Amygdala (tissue), 56 donors: ENCODE measurements around the gene HMCN2.
"Not testable (repeated sequence)": the region's sequence is repeated elsewhere in the genome, so short reads cannot be mapped to it uniquely, and the experiment has no call there.

Source experiments
- DNase-seq, 56 donors: peaks; one replicate each; lab custom pipeline; 2025; lab: John Stamatoyannopoulos, UW

The HMCN2 gene

DNA sequence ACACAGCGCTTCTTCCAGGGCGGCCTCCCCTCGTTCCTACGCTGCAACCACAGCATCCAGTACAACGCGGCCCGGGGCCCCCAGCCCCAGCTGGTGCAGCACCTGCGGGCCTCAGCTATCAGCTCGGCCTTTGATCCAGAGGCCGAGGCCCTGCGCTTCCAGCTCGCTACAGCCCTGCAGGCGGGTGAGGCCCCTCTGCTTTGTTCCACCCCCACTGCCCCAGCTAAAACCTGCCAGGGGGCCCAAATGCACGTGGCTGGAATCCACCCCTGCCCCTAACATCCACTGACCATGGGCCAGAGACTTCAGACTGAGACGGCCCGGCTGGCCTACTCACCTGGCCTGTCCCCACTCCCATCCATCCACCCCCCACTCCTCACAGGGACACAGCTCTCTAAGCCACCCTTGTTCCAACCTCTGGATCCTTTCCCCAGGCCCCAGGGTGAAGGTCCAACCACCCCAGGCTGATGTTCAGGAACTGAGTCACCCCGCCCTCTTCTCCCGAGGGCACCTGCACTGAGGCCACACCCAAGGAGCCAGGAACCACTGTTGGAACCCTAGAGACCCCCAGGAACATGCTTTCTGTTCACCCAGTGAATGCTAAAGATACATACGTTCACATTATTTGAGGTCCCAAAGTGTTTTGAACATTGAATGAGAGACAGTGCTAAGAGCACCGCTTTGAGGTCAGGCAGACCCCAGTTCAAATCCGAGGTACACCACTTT is 160.3 kb downstream of the HMCN2 start:
- no peak for DNase-seq

DNA sequence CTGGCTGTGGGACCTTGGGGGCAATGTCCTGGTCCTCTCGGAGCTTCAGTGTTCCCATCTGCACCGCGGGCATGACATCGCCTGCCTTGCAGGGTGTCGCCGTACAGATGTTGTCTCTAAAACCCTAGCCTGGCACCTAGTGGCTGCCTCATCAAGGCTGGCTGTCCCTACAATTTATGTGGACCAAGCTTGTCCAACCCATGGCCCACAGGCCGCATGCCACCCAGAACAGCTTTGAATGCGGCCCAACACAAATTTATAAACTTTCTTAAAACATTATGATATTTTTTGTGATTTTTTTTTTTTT is 160.9 kb downstream of the HMCN2 start:
- DNase-seq: no peak

DNA sequence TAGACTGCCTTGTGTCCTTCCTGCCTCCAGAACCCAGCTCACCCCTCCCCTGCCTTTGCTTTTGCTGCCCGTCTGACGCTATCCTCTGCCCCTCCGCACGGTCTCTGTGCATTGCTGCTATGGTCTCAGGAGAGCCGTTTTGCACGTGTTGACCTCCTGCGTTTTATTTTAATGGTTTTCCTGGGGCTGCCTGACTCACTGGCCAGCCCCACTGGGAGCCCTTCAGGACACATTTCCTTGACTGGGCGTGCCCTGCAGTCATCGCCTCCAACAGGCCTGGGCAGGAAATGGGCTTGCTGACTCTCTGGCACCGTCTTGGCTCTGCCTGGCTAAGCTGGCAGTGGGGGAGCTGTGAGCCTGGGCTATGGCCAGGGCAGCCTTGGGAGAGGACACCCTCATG is 161.3 kb downstream of the HMCN2 start:
- no peak for DNase-seq

DNA sequence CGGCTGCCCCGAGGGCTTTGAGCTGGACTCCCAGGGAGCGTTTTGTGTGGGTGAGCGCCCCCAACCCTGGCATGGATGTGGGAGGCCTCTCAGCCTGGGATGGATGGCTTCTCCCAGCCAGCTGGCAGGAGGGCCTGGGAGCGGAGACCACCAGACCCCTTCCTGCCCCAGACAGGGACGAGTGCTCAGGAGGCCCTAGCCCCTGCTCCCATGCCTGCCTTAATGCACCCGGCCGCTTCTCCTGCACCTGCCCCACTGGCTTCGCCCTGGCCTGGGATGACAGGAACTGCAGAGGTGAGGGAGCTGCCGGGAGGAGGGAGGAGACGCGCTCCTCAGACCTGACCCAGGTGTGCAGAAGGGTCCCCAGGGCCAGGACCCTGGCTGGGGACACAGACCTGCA is 161.8 kb downstream of the HMCN2 start:
- DNase-seq: no peak

DNA sequence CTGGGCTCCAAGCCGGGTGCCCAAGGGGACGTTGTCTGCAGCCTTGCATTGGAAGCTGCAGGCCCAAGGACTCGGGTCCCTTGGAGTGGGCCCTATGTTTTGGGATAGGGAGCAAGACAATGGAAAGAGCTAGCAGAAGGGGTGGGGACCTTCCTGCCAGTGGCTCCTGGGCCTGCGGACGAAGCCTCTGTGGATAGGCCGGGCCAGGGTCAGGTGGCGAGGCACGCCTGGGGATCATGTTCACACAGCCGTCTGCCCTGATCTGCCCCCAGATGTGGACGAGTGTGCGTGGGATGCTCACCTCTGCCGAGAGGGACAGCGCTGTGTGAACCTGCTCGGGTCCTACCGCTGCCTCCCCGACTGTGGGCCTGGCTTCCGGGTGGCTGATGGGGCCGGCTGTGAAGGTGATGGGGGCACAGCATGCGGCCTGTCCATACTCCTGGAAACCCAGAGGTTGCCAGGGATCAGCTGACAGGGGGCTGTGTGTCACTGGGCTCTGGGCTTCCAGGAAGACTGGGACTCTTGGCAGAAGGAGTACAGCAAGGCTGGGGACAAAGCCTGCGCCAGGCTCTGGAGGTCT is 162.6 kb downstream of the HMCN2 start:
- DNase-seq: no peak

DNA sequence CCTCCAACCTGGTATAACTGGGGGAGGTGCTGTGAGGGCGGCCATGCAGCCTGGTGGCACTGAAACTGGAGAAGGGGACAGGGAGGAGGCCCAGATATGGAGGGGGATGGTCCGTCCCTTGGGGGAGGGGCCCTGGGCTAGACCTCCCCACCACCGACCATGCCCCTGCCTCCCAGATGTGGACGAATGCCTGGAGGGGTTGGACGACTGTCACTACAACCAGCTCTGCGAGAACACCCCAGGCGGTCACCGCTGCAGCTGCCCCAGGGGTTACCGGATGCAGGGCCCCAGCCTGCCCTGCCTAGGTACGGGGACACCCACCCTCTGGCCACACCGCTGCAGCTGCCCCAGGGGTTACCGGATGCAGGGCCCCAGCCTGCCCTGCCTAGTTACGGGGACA is 163.8 kb downstream of the HMCN2 start:
- no peak for DNase-seq

DNA sequence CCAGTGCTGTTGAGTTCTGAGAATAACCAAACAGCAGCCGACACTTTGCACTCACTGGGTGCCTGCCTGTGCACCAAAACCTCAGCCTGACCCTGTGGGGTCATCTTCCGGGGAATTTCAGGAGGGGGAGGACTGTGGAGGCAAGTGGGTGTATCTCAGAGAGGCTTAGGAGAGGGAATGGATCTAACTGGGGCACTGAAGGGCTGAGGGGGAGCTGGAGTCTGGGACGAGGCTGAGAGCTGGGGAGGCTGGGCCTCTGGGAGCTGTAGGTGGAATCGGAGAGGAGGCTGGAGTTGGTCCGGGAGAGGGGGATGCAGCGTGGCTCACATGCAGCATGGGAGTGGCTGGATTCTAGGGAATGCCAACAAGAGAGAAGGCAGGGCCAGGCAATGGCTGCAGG is 164.3 kb downstream of the HMCN2 start:
- no peak for DNase-seq

DNA sequence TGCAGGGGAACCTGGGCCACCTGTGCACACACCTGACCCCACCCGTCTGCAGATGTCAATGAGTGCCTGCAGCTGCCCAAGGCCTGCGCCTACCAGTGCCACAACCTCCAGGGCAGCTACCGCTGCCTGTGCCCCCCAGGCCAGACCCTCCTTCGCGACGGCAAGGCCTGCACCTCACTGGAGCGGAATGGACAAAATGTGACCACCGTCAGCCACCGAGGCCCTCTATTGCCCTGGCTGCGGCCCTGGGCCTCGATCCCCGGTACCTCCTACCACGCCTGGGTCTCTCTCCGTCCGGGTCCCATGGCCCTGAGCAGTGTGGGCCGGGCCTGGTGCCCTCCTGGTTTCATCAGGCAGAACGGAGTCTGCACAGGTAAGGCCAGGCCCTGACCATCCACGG is 164.7 kb downstream of the HMCN2 start:
- DNase-seq: no peak

DNA sequence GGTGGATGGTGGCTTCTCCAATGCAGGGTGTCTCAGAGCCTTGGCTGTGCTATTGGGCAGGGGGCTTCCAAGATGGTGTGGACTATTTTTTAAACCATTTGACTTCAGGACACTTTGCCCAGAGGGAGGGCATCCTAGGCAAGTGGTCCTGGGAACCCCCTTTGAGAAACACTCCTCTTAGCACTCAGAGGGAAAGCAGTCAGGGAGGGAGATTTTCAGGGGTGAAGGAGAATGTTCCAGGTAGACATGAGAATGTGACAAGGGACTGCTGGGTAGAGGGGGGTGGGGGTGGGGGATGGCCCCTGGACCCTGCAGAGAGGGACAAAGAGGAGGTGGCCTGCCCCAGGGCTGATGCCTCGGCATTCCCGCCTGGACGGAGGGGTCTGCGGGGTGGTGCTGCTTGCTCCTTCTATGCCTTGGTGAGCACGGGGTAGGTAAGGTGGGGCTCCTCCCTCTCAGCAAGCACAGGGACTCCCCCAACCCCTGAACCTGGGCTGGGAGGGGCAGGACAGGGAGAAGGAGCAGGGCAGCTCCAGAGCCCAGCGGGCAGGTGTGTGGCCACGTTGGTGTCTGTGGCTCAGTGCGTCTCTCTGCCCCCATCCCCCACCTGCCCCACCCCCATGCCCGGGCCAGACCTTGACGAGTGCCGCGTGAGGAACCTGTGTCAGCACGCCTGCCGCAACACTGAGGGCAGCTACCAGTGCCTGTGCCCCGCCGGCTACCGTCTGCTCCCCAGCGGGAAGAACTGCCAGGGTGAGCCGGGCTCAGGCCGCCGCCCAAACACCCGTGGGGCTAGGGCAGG is 165.4 kb downstream of the HMCN2 start:
- DNase-seq: no peak

DNA sequence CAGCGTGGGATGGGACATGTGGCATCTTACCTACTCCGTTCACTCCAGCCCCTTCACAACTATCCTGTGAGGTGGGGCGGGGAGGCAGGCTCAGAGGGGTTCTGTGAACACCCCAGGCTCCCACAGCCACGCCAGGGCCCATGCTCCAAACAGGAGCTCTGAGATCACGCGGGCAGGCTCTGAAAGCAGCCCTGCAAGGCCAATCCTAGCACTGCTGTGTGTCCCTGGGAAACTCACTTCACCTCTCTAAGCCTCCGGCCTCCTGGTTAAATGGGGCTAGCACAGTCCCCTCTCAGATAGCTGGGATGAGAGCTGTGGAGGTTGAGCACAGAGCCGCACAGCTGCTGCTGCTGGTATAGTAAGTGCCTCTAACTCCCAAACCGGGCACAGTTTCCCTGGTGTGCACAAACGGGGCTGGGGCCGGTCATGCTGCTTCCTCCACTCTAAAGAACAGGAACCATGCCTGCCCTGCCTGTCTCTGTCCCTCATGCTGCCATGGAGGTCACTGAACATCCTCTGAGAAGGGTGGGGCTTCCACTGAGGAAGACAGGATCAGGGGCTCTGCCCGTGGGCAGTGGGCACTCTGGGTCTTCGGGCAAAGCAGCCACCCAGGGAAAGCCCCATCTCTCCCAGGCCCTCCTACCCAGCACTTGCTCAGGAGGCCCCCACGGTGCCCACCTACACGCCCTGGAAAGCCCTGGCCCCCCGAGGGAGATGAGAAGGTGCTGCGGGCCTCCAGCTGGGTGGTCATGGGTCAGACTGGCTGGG is 166.2 kb downstream of the HMCN2 start:
- no peak for DNase-seq

DNA sequence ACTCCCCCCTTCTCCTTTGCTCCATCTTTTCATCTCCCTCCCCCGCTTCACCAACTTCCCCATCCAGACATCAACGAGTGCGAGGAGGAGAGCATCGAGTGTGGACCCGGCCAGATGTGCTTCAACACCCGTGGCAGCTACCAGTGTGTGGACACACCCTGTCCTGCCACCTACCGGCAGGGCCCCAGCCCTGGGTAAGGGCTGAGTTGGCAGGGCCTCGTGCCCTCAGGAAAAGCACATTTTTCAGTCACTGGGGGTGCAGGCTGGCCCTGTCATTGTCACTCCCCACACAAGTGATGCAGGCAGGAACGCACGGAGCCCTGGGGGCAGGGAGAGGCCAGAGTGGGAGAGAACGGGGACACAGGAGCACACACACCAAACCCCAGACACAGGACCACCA is 166.8 kb downstream of the HMCN2 start:
- DNase-seq: no peak

DNA sequence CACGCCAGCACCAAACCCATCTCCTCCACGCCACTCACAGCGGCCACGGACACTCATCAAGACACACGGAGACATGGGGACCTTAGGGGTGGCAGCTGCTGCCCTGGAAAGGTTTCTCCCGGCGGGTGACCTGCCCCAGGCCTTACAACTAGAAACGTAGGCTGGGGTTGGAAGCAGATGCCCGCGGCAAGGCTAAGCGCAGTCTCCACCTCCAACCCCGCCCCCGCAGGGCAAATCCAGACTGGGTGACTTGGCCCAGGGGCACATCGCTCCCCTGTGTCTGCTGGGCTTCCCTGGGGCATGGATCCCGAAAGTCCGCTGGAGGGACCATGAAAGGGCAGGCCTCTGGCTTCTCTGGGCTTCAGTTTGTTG is 167.2 kb downstream of the HMCN2 start:
- no peak for DNase-seq

DNA sequence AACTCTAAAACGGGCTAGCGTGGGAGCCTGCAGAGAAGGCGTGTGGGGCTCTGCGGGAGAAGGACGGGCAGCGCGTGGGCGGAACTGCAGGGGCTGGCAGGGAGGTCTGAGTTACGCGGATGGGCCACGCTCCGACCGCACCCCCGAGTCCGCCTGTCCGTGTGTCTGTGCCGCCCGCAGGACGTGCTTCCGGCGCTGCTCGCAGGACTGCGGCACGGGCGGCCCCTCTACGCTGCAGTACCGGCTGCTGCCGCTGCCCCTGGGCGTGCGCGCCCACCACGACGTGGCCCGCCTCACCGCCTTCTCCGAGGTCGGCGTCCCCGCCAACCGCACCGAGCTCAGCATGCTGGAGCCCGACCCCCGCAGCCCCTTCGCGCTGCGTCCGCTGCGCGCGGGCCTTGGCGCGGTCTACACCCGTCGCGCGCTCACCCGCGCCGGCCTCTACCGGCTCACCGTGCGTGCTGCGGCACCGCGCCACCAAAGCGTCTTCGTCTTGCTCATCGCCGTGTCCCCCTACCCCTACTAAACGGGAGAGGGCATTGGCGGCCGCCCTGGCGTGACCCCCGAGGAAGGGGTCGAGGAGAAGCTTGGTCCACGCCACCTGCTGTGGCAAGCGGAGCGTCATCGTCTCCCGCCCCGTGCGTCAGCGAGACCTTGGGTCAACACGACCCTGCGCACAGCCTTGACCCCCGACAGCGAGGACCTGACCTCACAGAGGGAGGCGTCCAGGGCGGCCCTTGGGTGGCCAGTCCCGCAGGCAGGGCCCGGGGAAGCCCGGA is 167.8 kb downstream of the HMCN2 start:
- peak in 1 of 56 donors; percentile 25 for DNase-seq

DNA sequence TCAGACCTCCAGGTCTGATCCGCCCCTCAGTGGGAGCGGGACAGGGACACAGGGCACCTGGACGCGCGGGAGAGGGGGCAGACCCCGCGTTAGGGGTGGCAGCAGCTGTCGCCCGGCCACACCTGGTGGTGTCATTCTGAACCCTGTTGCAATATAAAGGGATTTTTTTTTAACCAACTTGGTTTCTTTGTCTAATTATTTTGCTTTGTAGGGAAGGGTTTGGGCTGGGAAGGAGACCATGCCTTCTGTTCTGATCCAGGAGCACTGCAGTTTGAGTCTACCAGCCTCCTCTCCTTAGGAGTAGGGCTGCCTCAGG is 168.3 kb downstream of the HMCN2 start:
- no peak for DNase-seq

DNA sequence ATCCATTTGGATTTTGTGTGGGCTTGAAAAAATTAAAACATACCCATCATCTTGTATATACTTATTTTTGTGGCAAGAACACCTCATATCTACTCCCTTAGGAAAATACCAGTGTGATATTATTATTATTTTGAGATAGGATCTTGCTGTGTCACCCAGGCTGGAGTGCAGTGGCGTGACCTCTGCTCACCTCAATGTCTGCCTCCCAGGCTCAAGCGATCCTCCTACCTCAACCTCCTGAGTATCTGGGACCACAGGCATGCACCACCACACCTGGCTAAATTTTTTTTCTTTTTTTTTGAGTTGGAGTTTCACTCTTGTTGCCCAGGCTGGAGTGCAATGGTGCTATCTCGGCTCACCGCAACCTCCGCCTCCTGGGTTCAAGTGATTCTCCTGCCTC is 169.1 kb downstream of the HMCN2 start:
- not testable (repeated sequence) for DNase-seq

DNA sequence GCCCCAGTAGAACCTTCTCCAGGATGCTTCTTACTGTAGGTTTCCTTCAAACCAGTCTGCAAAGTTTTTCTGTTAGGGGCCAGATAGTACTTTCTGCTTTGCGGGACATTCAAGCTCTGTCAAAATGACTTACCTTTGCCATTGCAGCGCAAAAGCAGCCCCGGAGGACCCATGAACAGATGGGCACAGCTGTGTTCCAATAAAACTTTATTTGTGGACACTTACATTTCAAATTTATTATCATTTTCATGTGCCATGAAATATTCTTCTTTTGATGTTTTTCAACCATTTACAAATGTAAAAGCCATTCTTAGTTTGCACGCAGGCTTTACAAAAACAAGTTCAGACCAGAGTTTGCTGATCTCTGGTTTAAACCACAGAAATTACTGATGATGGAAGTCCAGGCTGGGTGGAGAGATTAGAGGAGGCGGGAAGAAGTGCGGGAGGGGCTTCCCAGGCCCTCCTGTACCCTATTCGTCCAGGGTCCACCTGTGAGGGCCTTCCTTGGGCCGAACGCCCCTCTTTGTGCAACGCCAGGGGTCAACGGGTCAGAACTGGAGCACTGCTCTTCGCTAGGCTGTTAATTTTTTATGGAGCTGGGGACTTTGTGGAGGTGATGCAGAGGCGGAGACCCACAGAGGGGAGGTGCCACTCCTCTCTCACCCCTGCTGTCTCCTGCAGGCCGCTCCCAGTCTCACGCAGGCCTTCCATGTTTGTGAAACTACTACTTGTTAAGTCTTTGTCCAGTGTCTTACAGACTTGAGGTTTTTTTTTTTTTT is 171.6 kb downstream of the HMCN2 start:
- DNase-seq: no peak

DNA sequence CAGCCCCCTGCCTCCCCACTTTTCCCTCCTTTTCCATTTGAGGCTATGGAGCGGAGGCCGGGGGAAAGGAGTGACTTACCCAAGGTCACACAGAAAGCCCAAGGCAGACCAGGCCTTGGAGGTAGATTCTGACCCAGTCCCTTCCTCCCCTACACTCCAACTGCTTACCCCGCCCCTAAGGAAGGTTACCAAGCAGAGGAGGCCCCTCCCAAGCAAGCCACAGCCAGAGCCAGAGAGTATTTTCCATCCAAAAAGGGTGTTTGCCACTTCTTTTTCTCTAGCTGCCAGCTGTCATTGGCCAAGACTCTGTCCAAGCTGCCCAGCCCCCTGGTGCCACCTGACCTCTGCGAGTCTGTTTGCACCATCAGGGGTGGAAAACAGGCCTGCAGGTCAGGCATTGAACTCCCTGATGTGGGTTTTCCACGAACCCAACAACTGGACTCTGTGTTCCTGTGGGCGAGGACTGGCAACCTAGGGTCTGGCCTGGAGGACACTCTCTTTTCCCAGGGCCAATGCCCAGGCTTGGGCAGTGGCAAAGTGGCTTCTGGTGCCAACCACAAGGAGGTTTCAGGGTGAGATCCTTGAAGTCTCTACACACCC is 172.9 kb downstream of the HMCN2 start:
- peak in 1 of 56 donors; percentile 7 for DNase-seq

DNA sequence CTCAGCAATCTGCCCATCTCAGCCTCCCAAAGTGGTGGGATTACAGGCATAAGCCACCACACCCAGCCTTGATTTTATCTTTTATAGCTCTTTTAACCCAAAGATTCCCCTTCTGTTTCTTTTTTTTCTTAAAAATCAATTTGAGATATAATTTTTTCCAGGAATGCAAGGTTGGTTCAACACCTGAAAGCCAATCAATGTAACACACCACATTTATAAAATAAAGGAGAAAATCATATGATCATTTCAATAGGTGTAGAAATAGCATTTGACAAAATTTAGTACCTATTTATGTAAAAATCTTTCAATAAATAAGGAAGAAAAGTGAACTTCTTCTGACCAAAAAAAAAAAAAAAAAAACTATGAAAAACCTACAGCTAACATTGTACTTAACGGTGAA is 175.5 kb downstream of the HMCN2 start:
- DNase-seq: no peak

DNA sequence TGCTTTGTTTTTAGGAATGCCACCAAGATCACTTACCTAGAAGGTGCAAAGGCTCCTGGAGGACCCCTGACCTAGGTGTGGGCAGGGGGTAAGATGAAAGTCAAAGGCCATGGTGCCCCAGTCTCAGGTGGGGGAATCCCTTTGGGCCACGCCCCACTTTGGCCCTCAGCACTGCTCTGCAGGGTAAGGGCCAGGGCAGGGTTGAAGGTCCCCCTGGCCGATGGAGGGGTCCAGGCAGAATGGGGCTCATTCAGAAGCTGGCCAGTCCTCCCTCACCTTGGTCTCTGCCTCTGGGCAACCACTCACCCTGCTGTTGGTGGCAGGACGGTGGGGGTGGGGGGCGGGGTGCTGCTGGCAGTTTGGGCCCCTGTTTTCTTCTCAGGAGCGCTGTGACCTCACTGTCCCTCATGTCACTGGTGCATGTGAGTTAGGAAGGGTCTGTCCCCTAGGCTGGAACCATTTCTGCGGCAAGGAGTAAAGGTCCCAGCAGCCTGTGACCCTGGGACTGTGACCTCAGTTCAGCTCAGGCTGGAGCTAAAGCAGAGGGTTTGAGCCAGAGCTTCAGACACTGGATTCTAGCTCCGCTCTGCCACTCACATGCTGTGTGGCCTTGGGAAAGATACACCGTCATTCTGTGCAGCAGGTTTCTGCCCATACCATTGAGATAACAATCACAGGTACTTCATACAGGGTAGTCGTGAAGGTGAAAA is 177.3 kb downstream of the HMCN2 start:
- DNase-seq: no peak
